Upper lobe of right lung (tissue), 1 donor: ENCODE data around the gene VSIG10L2. TPM values are rescaled to one million over a fixed set of nuclear protein-coding genes. Genes with fewer than 3 reads are reported as not detected.

Experiments
- ATAC-seq: fragments of 200-7000 bp; cut with Tn5 transposase; one replicate; pipeline ENCODE4 v1.9.1; 2020; ENCODE audit warnings: mild to moderate bottlenecking, moderate library complexity
- DNase-seq: peaks from one replicate; pipeline ENCODE4 v3.0.0-alpha.2; 2020
- H3K27ac ChIP-seq: fragments of 200-600 bp; one replicate; pipeline ENCODE4 v1.8.0; 2022
- H3K27me3 ChIP-seq: fragments of 200-600 bp; one replicate; pipeline ENCODE4 v1.8.0; 2022; ENCODE audit warnings: mild to moderate bottlenecking
- H3K36me3 ChIP-seq: fragments of 200-600 bp; one replicate; pipeline ENCODE4 v1.8.0; 2022
- H3K4me1 ChIP-seq: fragments of 200-600 bp; one replicate; pipeline ENCODE4 v1.8.0; 2022
- H3K4me3 ChIP-seq: fragments of 200-600 bp; one replicate; pipeline ENCODE4 v1.8.0; 2022; ENCODE audit warnings: mild to moderate bottlenecking
- H3K9me3 ChIP-seq: fragments of 200-600 bp; one replicate; pipeline ENCODE4 v1.8.0; 2022
- intact Hi-C: fragments of 100-400 bp; cut with DNase I; formaldehyde crosslinking; loops from one replicate; pipeline ENCODE4 v1.11.0; 2022
- total RNA-seq: library from RNA; stranded (reverse); fragmentation: NEBNext Ultra II Directional; extraction: Animal tissue kit (Norgen Biotek cat#: 25700); gene quantifications from one replicate; pipeline ENCODE4 v1.2.1, GENCODE V29; 2021
- TF ChIP-seq, protein P1 (sequence below): fragments of 200-600 bp; IDR thresholded peaks from one replicate; pipeline ENCODE4 v1.8.0; 2022; ENCODE audit warnings: antibody characterized with exemption
- donor health status: DM: no; HTN: yes; CAD: no; lungs with severe emphysema.

The VSIG10L2 gene
- total RNA-seq, 1 donor from 2014 or later: not detected

DNA sequence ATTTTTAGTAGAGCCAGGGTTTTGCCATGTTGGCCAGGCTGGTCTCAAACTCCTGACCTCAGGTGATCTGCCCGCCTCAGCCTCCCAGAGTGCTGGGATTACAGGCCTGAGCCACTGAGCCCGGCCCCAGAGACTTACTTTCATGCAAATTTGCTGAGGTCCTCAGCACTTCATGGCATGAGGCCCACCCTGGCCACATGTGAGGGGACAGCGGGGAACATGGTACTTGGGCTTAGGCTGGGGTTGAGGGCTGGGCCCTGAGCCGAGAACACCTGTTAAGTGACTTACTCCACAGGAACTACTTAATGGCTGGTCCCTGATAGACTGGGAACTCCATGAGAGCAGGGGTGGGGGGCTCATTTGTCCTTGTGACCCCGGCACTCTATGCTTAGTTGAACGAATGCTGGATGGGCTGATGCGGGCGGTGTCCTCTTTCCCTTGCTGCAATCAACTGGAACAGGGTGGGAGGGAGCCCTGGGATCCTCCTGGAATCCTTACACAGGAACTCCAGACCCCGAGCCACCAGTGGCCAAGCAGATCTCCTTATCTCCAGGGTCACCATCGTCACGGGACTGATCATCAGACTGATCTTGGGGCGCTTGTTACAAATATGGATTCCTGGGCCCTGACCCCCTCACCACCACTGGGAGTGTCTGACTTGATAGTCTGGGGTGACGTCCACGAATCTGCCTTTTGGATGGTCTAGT is 1.0 kb downstream of the VSIG10L2 start:
- Histone ChIP-seq H3K9me3 (no peaks in the 10 kb centered on the region), H3K27me3 (peaks cover 6% of the 10 kb centered on the region), H3K27ac (no peak overlapping the region), H3K36me3 (no peaks in the 10 kb centered on the region), H3K4me1 (no peaks in the 10 kb centered on the region), H3K4me3 (no peak overlapping the region)
- intact Hi-C loops: no loop called here
- ATAC-seq: no peak
- peak; percentile 29 for DNase-seq
- TF ChIP-seq, protein P1, sequence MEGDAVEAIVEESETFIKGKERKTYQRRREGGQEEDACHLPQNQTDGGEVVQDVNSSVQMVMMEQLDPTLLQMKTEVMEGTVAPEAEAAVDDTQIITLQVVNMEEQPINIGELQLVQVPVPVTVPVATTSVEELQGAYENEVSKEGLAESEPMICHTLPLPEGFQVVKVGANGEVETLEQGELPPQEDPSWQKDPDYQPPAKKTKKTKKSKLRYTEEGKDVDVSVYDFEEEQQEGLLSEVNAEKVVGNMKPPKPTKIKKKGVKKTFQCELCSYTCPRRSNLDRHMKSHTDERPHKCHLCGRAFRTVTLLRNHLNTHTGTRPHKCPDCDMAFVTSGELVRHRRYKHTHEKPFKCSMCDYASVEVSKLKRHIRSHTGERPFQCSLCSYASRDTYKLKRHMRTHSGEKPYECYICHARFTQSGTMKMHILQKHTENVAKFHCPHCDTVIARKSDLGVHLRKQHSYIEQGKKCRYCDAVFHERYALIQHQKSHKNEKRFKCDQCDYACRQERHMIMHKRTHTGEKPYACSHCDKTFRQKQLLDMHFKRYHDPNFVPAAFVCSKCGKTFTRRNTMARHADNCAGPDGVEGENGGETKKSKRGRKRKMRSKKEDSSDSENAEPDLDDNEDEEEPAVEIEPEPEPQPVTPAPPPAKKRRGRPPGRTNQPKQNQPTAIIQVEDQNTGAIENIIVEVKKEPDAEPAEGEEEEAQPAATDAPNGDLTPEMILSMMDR: no peak

- no peaks in the 10 kb centered on the region for H3K9me3 ChIP-seq
- H3K4me1 ChIP-seq: peaks cover 1% of the 10 kb centered on the region
- TF ChIP-seq, protein P1: no peak
- no peak overlapping the region for H3K4me3 ChIP-seq
- DNase-seq (no peak), ATAC-seq (no peak)
- no peak overlapping the region for H3K27ac ChIP-seq
- intact Hi-C loops: no loop called here
- peaks cover 6% of the 10 kb centered on the region for H3K27me3 ChIP-seq
- no peaks in the 10 kb centered on the region for H3K36me3 ChIP-seq
These were observed 1.8 kb downstream of the VSIG10L2 start for GRCh38 chr11:125947419-125948277.

- Histone ChIP-seq H3K4me3 (no peak overlapping the region), H3K27ac (no peak overlapping the region), H3K27me3 (peaks cover 6% of the 10 kb centered on the region), H3K9me3 (no peaks in the 10 kb centered on the region), H3K36me3 (no peaks in the 10 kb centered on the region), H3K4me1 (peaks cover 9% of the 10 kb centered on the region)
- DNase-seq: no peak
- intact Hi-C loops: no loop called here
- ATAC-seq: no peak
- TF ChIP-seq, protein P1: no peak
These were observed 2.6 kb downstream of the VSIG10L2 start for GRCh38 chr11:125948278-125949051.

DNA sequence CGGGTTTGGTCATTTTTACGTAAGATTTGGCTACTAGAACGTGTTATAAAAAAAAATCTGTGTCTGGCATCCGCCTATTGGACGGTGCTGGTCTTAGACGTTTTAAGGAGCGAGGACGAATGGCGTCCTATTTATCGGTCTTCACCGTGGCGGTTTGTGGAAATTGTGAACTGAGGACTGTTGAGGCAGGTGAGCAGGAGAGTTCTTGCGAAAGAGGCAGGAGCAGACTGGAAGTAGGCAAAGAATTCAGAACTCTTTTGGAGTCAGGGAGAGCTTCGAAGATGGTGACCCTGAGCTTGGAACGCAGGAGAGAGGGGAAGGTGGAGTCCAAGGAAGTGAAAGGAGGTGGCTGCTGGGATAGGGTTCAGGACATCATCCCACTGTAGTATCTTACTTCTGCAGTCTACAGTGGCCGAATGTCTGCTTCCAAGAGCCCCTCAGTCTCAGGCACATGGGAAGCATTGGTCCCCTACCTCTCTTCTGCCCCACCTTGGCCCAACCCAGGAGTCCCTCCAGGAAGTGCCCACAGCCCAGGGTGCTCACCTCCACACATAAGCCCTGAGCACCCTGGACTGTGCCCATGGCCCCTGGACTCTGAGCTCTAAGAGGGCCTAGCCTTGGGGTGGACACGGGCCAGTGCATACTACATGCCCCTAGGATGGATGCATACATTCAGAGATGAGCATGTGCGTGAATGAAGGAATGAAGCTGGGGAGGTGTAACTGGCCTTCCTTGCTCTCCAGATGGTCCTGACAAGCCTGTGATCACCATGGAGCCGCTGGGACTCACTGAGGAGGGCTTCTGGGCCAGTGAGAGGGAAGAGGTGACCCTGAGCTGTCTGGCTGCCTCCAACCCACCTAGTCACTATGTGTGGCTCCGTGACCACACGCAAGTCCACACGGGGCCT is 3.7 kb downstream of the VSIG10L2 start:
- peaks cover 6% of the 10 kb centered on the region for H3K27me3 ChIP-seq
- no peak overlapping the region for H3K27ac ChIP-seq
- H3K4me3 ChIP-seq: no peak overlapping the region
- no peaks in the 10 kb centered on the region for H3K36me3 ChIP-seq
- DNase-seq (no peak), ATAC-seq (no peak)
- peaks cover 9% of the 10 kb centered on the region for H3K4me1 ChIP-seq
- TF ChIP-seq, protein P1: no peak
- no peaks in the 10 kb centered on the region for H3K9me3 ChIP-seq
- intact Hi-C loops: no loop called here

- Histone ChIP-seq H3K4me3 (no peak overlapping the region), H3K27ac (no peak overlapping the region), H3K27me3 (peaks cover 6% of the 10 kb centered on the region), H3K9me3 (no peaks in the 10 kb centered on the region), H3K4me1 (peaks cover 9% of the 10 kb centered on the region), H3K36me3 (no peaks in the 10 kb centered on the region)
- no peak for DNase-seq
- ATAC-seq: no peak
- intact Hi-C loops: no loop called here
- TF ChIP-seq, protein P1: no peak
These were observed 4.3 kb downstream of the VSIG10L2 start for GRCh38 chr11:125950178-125950490.
